ENCODE results near the gene PDCD10. TPM values are rescaled to one million over a fixed set of nuclear protein-coding genes. Genes with fewer than 3 reads are reported as not detected.

PDCD10 gene
- total RNA-seq, 1 donor from 2014 or later, result 38.4 TPM

GRCh38 chr3:167675848-167676247, 58.8 kb downstream of the PDCD10 start:
- H3K4me1 Mint-ChIP-seq (ENCODE audit: unreplicated experiment), result no peaks in the 10 kb centered on the region
- no peak for TF ChIP-seq CTCF (IDR thresholded peaks at IDR 0.05)
- H3K9me3 Mint-ChIP-seq (ENCODE audit: unreplicated experiment), result peaks cover 28% of the 10 kb centered on the region
- H3K4me3 Mint-ChIP-seq (ENCODE audit: unreplicated experiment), result no peak overlapping the region
- no peaks in the 10 kb centered on the region for H3K27me3 Mint-ChIP-seq (ENCODE audit: unreplicated experiment)
- no peak overlapping the region for H3K27ac Mint-ChIP-seq (ENCODE audit: unreplicated experiment)
- DNase-seq (ENCODE audit: extremely low spot score, unreplicated experiment), result no peak
- peaks cover 45% of the 10 kb centered on the region for H3K36me3 Mint-ChIP-seq (ENCODE audit: unreplicated experiment)

DNA sequence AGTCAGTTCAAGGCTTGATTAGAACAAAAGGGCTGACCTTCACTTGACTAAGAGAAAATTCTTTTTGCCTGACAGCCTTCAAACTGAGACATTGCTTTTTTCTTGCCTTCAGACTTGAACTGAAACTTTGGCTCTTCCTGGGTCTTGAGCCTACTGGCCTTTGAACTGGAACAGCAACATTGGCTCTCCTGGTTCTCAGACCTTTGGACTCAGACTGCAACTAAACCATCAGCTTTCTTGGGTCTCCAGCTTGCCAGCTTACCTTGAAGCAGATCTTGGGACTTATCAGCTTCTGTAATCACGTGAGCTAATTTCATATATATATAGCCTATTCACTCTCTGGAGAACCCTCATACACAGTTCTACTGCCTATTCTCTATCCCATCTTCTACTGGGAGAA, 61.5 kb downstream of the PDCD10 start:
- no peak for DNase-seq (ENCODE audit: extremely low spot score, unreplicated experiment)

DNA sequence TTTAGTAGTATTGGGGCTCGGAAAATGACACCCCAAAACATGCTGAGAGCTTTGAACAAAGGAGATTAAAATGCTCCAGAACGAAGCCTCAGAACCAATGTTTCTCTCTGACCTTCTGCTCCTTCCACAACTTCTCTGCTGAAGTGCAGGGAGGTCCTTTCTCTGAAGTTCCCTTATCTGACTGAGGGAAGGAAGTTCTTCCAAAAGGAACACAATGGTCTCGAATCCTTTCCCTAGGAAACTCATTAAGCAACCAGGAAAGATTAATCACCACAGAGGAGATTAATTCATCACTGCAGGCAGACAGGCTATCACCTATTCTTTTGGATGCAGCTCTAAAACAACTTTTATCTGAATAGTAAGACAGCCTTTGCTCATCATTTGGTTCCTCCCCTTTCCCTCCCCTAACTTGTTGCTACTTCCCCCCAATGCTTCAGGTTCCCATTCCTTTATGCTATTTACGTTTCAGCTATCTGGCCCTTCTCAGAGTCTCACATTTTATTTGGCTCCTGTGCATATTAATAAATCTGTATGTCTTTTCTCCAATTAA, 62.7 kb downstream of the PDCD10 start:
- Mint-ChIP-seq H3K36me3 (ENCODE audit: unreplicated experiment) (peaks cover 37% of the 10 kb centered on the region), H3K27ac (ENCODE audit: unreplicated experiment) (no peak overlapping the region), H3K4me1 (ENCODE audit: unreplicated experiment) (no peaks in the 10 kb centered on the region), H3K9me3 (ENCODE audit: unreplicated experiment) (peaks cover 22% of the 10 kb centered on the region), H3K27me3 (ENCODE audit: unreplicated experiment) (no peaks in the 10 kb centered on the region), H3K4me3 (ENCODE audit: unreplicated experiment) (no peak overlapping the region)
- no peak for TF ChIP-seq CTCF (IDR thresholded peaks at IDR 0.05)
- DNase-seq (ENCODE audit: extremely low spot score, unreplicated experiment), result no peak

More for the DNA sequence above, 61.5 kb downstream of the PDCD10 start:
- TF ChIP-seq CTCF (IDR thresholded peaks at IDR 0.05), result no peak
- H3K27ac Mint-ChIP-seq (ENCODE audit: unreplicated experiment), result no peak overlapping the region
- no peaks in the 10 kb centered on the region for H3K27me3 Mint-ChIP-seq (ENCODE audit: unreplicated experiment)
- H3K4me3 Mint-ChIP-seq (ENCODE audit: unreplicated experiment), result no peak overlapping the region
- no peaks in the 10 kb centered on the region for H3K4me1 Mint-ChIP-seq (ENCODE audit: unreplicated experiment)
- H3K36me3 Mint-ChIP-seq (ENCODE audit: unreplicated experiment), result peaks cover 40% of the 10 kb centered on the region
- peaks cover 28% of the 10 kb centered on the region for H3K9me3 Mint-ChIP-seq (ENCODE audit: unreplicated experiment)

- Mint-ChIP-seq H3K36me3 (ENCODE audit: unreplicated experiment) (peaks cover 15% of the 10 kb centered on the region), H3K27me3 (ENCODE audit: unreplicated experiment) (no peaks in the 10 kb centered on the region), H3K4me3 (ENCODE audit: unreplicated experiment) (no peak overlapping the region), H3K27ac (ENCODE audit: unreplicated experiment) (no peak overlapping the region), H3K9me3 (ENCODE audit: unreplicated experiment) (peaks cover 3% of the 10 kb centered on the region), H3K4me1 (ENCODE audit: unreplicated experiment) (no peaks in the 10 kb centered on the region)
- no peak for TF ChIP-seq CTCF (IDR thresholded peaks at IDR 0.05)
- no peak for DNase-seq (ENCODE audit: extremely low spot score, unreplicated experiment)
Observed at GRCh38 chr3:167669699-167670098, 65.0 kb downstream of the PDCD10 start.

DNA sequence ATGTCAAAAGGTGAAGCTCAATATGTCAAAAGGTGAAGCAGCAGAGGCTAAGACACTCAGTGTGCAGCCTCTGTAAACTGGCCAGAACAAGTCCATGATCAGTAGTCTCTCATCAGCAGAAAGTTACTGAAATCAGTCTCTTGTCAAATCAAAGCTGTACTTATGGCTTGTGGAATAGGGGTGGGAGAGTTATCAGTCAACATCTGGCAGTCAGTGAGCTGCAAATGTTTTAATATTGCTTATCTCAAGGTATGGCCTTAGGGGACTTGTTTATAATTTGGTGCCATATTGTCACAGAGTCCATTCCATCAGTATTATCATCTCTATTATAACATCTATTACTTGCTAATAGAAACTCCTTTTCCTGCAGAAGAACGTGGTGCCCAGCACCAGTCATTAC, 66.0 kb downstream of the PDCD10 start:
- Mint-ChIP-seq H3K36me3 (ENCODE audit: unreplicated experiment) (peaks cover 6% of the 10 kb centered on the region), H3K27me3 (ENCODE audit: unreplicated experiment) (no peaks in the 10 kb centered on the region), H3K4me1 (ENCODE audit: unreplicated experiment) (no peaks in the 10 kb centered on the region), H3K4me3 (ENCODE audit: unreplicated experiment) (no peak overlapping the region), H3K9me3 (ENCODE audit: unreplicated experiment) (no peaks in the 10 kb centered on the region), H3K27ac (ENCODE audit: unreplicated experiment) (no peak overlapping the region)
- DNase-seq (ENCODE audit: extremely low spot score, unreplicated experiment), result no peak
- TF ChIP-seq CTCF (IDR thresholded peaks at IDR 0.05), result no peak
